ENCODE measurements around the gene MYRFL.

The MYRFL gene

DNA sequence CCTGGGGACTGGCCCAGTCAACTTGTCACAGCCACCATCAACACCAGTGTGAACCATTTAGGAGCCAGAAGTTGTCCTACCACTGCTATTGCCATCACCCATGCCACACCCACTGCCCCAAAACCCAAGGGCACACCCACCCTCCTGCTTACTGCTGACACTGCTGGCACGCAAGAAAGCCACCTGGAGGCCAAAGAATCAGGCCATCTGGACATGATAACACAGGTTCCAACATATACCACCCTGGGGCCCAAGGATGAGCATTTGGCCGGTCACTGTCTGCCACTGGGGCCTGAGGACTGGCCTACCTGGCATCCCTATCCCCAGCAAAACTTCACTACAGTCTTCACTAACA lies 181.6 kb downstream of the MYRFL start:
- no peak overlapping the region for H3K4me3 ChIP-seq (ENCODE audit: control insufficient read depth, low read depth, low read length)
- no peak for DNase-seq (ENCODE audit: low read depth)
- TF ChIP-seq, protein P1, sequence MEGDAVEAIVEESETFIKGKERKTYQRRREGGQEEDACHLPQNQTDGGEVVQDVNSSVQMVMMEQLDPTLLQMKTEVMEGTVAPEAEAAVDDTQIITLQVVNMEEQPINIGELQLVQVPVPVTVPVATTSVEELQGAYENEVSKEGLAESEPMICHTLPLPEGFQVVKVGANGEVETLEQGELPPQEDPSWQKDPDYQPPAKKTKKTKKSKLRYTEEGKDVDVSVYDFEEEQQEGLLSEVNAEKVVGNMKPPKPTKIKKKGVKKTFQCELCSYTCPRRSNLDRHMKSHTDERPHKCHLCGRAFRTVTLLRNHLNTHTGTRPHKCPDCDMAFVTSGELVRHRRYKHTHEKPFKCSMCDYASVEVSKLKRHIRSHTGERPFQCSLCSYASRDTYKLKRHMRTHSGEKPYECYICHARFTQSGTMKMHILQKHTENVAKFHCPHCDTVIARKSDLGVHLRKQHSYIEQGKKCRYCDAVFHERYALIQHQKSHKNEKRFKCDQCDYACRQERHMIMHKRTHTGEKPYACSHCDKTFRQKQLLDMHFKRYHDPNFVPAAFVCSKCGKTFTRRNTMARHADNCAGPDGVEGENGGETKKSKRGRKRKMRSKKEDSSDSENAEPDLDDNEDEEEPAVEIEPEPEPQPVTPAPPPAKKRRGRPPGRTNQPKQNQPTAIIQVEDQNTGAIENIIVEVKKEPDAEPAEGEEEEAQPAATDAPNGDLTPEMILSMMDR (conservative IDR thresholded peaks at IDR 0.05; ENCODE audit: control insufficient read depth, insufficient read depth, low read depth, low read length), result no peak

DNA sequence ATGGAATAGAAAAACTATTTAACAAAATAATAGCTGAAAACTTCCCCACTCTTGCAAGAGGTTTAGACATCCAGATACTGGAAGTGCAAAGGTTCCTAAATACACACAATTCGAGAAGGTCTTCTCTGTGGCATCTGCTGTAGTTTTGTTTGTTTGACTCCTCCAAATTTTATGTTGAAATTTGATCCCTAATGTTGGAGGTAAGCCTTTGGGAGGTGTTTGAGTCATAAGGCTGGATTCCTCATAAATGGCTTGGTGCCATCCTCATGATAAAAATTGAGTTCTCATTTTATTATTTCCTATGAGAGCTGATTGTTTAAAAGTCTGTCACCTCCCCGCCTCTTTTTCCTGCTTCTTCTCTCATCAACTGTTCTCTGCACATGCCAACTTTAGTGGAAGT lies 182.7 kb downstream of the MYRFL start:
- peak; percentile 42 for DNase-seq (ENCODE audit: low read depth)
- TF ChIP-seq, protein P1 (conservative IDR thresholded peaks at IDR 0.05; ENCODE audit: control insufficient read depth, insufficient read depth, low read depth, low read length), result no peak

More for the DNA sequence above, 182.7 kb downstream of the MYRFL start:
- H3K4me3 ChIP-seq (ENCODE audit: control insufficient read depth, low read depth, low read length), result no peak overlapping the region
